HepG2 (cell line): Measurements from ENCODE around the gene CSTF3. TPM values are rescaled to one million over a fixed set of nuclear protein-coding genes. Genes with fewer than 3 reads are reported as not detected.

Experiments
- ARID5B ChIP-seq: IDR thresholded peaks from 2 replicates; pipeline ENCODE4 v1.4.0; 2020; ENCODE audit warnings: mild to moderate bottlenecking, missing genetic modification reagents
- FOXA3 ChIP-seq: IDR thresholded peaks from 2 replicates; pipeline ENCODE4 v1.6.1; 2016; ENCODE audit warnings: missing genetic modification reagents, missing compliant biosample characterization
- HBP1 ChIP-seq: IDR thresholded peaks from 2 replicates; pipeline ENCODE4 v1.6.1; 2016; ENCODE audit warnings: low read depth, control low read depth
- HMG20A ChIP-seq: IDR thresholded peaks from 2 replicates; pipeline ENCODE4 v1.6.1; 2016; ENCODE audit warnings: borderline replicate concordance
- MAFG ChIP-seq: sonication (generic); formaldehyde crosslinking; IDR thresholded peaks from 2 replicates; pipeline ENCODE4 v1.5.1; 2020; ENCODE audit warnings: mild to moderate bottlenecking, missing genetic modification reagents
- ZBED4 ChIP-seq: sonication (generic); formaldehyde crosslinking; IDR thresholded peaks from 2 replicates; pipeline ENCODE4 v1.4.0; 2020; ENCODE audit warnings: missing genetic modification reagents, borderline replicate concordance
- ZBTB38 ChIP-seq: sonication (generic); formaldehyde crosslinking; IDR thresholded peaks from 2 replicates; pipeline ENCODE4 v1.5.1; 2020; ENCODE audit warnings: mild to moderate bottlenecking, missing genetic modification reagents
- ZNF10 ChIP-seq: sonication (generic); formaldehyde crosslinking; IDR thresholded peaks from 2 replicates; pipeline ENCODE4 v1.4.0; 2020; ENCODE audit warnings: mild to moderate bottlenecking, low read depth, missing genetic modification reagents, borderline replicate concordance
- ZNF781 ChIP-seq: sonication (generic); formaldehyde crosslinking; IDR thresholded peaks from 2 replicates; pipeline ENCODE4 v1.5.1; 2020; ENCODE audit warnings: borderline replicate concordance, mild to moderate bottlenecking, missing genetic modification reagents; ENCODE audit errors: not compliant biosample characterization
- ZSCAN31 ChIP-seq: sonication (generic); formaldehyde crosslinking; IDR thresholded peaks from 2 replicates; pipeline ENCODE4 v1.5.0; 2020; ENCODE audit warnings: low read depth, mild to moderate bottlenecking, missing genetic modification reagents
- polyA plus RNA-seq, 8 experiments: library from polyadenylated mRNA; depleted of rRNA in 3 of 8; stranded (reverse) in 7 of 8; unstranded in 1 of 8; fragments of >200 nt; fragmentation: Illumina TruSeq in 4 of 8; extraction: Trizol in 4 of 8; gene quantifications; 2 replicates each; pipeline versions ENCODE4 v1.2.1 to v1.2.3, GENCODE V29; 2011 to 2016; ENCODE audit warnings: low read depth in 4 of 8, missing spikeins in 1 of 8, mixed read lengths in 1 of 8; ENCODE audit not compliant: insufficient read depth in 1 of 8
- total RNA-seq, 5 experiments: library from RNA; depleted of rRNA; stranded (reverse); fragments of >200 nt; fragmentation: Illumina TruSeq; extraction: Trizol; gene quantifications; 2 replicates each; pipeline ENCODE4 v1.2.3, GENCODE V29; 2016; ENCODE audit warnings: low read depth in 1 of 5
- TF ChIP-seq, protein P1 (sequence below): sonication (generic); formaldehyde crosslinking; IDR thresholded peaks from 2 replicates; pipeline ENCODE4 v1.4.0; 2020; ENCODE audit warnings: missing genetic modification reagents
- TF ChIP-seq, protein P2 (sequence below): sonication (generic); formaldehyde crosslinking; IDR thresholded peaks from 2 replicates; pipeline ENCODE4 v1.5.0; 2020; ENCODE audit warnings: mild to moderate bottlenecking, low read depth, missing genetic modification reagents, borderline replicate concordance

Gene CSTF3
- total and polyA plus RNA-seq, 2 of the 13 experiments (the other 11 are each of a cell fraction or from before 2014, with no cell fraction given), result 21.5 to 43.6 TPM

- TF ChIP-seq, protein P1, sequence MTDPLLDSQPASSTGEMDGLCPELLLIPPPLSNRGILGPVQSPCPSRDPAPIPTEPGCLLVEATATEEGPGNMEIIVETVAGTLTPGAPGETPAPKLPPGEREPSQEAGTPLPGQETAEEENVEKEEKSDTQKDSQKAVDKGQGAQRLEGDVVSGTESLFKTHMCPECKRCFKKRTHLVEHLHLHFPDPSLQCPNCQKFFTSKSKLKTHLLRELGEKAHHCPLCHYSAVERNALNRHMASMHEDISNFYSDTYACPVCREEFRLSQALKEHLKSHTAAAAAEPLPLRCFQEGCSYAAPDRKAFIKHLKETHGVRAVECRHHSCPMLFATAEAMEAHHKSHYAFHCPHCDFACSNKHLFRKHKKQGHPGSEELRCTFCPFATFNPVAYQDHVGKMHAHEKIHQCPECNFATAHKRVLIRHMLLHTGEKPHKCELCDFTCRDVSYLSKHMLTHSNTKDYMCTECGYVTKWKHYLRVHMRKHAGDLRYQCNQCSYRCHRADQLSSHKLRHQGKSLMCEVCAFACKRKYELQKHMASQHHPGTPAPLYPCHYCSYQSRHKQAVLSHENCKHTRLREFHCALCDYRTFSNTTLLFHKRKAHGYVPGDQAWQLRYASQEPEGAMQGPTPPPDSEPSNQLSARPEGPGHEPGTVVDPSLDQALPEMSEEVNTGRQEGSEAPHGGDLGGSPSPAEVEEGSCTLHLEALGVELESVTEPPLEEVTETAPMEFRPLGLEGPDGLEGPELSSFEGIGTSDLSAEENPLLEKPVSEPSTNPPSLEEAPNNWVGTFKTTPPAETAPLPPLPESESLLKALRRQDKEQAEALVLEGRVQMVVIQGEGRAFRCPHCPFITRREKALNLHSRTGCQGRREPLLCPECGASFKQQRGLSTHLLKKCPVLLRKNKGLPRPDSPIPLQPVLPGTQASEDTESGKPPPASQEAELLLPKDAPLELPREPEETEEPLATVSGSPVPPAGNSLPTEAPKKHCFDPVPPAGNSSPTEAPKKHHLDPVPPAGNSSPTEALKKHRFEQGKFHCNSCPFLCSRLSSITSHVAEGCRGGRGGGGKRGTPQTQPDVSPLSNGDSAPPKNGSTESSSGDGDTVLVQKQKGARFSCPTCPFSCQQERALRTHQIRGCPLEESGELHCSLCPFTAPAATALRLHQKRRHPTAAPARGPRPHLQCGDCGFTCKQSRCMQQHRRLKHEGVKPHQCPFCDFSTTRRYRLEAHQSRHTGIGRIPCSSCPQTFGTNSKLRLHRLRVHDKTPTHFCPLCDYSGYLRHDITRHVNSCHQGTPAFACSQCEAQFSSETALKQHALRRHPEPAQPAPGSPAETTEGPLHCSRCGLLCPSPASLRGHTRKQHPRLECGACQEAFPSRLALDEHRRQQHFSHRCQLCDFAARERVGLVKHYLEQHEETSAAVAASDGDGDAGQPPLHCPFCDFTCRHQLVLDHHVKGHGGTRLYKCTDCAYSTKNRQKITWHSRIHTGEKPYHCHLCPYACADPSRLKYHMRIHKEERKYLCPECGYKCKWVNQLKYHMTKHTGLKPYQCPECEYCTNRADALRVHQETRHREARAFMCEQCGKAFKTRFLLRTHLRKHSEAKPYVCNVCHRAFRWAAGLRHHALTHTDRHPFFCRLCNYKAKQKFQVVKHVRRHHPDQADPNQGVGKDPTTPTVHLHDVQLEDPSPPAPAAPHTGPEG (CRISPR knock-in tag), result no peak; the same call in 1 of the 2 replicates
- TF ChIP-seq FOXA3 (CRISPR knock-in tag) (0 out of 2 replicates have a peak, but pooled peaks have one; percentile 17), HBP1 (CRISPR knock-in tag) (no peak), ZNF781 (CRISPR knock-in tag) (peak; percentile 34), ARID5B (no peak; the same call in none of the 2 replicates), ZBTB38 (no peak), ZSCAN31 (CRISPR knock-in tag) (no peak; the same call in 1 of the 2 replicates), MAFG (CRISPR knock-in tag) (no peak), ZBED4 (CRISPR knock-in tag) (peak; percentile 64; the same call in 1 of the 2 replicates), ZNF10 (CRISPR knock-in tag) (no peak), HMG20A (CRISPR knock-in tag) (no peak)
- TF ChIP-seq, protein P2, sequence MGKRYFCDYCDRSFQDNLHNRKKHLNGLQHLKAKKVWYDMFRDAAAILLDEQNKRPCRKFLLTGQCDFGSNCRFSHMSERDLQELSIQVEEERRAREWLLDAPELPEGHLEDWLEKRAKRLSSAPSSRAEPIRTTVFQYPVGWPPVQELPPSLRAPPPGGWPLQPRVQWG (CRISPR knock-in tag), result no peak
These were observed 121.8 kb downstream of the CSTF3 start, which contains the start of gene TCP11L1 (continued) for GRCh38 chr11:33039274-33040032.
